Testis (tissue), 3 donors: Measurements from ENCODE around the gene CAMTA1. TPM values are rescaled to one million over a fixed set of nuclear protein-coding genes. Genes with fewer than 3 reads are reported as not detected.

Experiments
- DNase-seq: peaks from one replicate; pipeline ENCODE4 v3.0.0-alpha.2; 2019
- H3K27ac ChIP-seq, 2 donors: fragments of 200-600 bp; sonication (generic); one replicate each; pipeline ENCODE4 v1.5.1; 2019
- H3K27me3 ChIP-seq: fragments of 200-600 bp; sonication (generic); one replicate; pipeline ENCODE4 v1.5.1; 2019
- H3K36me3 ChIP-seq: fragments of 200-600 bp; sonication (generic); one replicate; pipeline ENCODE4 v1.5.1; 2017; ENCODE audit warnings: low read depth; ENCODE audit errors: missing control alignments
- H3K4me1 ChIP-seq: fragments of 200-600 bp; sonication (generic); one replicate; pipeline ENCODE4 v1.5.1; 2019
- H3K4me3 ChIP-seq, 2 donors: fragments of 200-600 bp; sonication (generic); one replicate each; pipeline ENCODE4 v1.5.1; 2017 to 2019
- H3K9me3 ChIP-seq: fragments of 200-600 bp; sonication (generic); one replicate; pipeline ENCODE4 v1.5.1; 2017
- CTCF ChIP-seq, 3 experiments: fragments of 450-650 bp in 2 of 3; fragments of 200-600 bp in 1 of 3; sonication (generic) in 1 of 3; IDR thresholded peaks; one replicate each; pipeline ENCODE4 v1.5.1; 2016 to 2019; ENCODE audit warnings: antibody characterized with exemption in 3 of 3, mild to moderate bottlenecking in 2 of 3, moderate library complexity in 1 of 3
- POLR2A ChIP-seq: fragments of 450-650 bp; IDR thresholded peaks from one replicate; pipeline ENCODE4 v1.6.1; 2017; ENCODE audit warnings: antibody characterized with exemption, mild to moderate bottlenecking, moderate library complexity
- WGBS, 2 donors: methylation state at CpG; one replicate each; pipeline ENCODE4 v1.1.5; 2018; 5-methylcytosine and 5-hydroxymethylcytosine counted together
- intact Hi-C: fragments of 100-400 bp; cut with DNase I; formaldehyde crosslinking; loops from one replicate; pipeline ENCODE4 v1.15.1; 2023; ENCODE audit warnings: low total_unique reads
- polyA plus RNA-seq: library from polyadenylated mRNA; stranded (reverse); fragments of 350-450 nt; fragmentation: Illumina TruSeq; extraction: RNeasy Lipid Tissue Mini Kit (QIAGEN cat#74804); gene quantifications from one replicate; pipeline ENCODE4 v1.2.3, GENCODE V29; 2014; ENCODE audit warnings: low read depth, low replicate concordance; ENCODE audit not compliant: insufficient read depth
- total RNA-seq, 2 donors: library from RNA; depleted of rRNA; stranded (reverse); fragments of >200 nt; gene quantifications; one replicate each; pipeline ENCODE4 v1.2.3, GENCODE V29; 2016

CAMTA1 gene
- total and polyA plus RNA-seq, 3 donors from 2014 or later, result 116 to 158 (median 119) TPM

- intact Hi-C loops, result no loop called here
Observed at GRCh38 chr1:7681401-7681800, 896.1 kb downstream of the CAMTA1 start.

DNA sequence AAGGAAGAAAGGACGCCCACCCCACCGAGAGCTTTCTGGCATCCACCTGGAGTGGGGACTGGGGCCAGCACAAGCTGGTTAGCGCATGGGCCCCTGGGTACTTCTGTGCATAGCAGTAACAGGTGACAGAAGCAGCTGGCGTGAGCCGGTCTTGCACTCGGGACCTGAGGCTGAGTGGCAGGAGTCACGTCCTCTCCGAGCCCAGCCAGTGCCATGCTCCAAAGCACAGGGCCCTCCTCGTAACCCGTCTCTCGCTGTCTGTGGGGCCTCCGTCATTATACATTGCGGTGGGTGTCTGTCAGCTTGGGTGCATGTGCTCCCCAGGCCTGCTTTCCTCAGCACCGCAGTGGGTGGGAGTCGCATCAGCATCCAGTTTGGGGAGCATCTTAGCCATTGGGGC lies 898.3 kb downstream of the CAMTA1 start:
- no peak for DNase-seq
- no peaks in the 10 kb centered on the region for H3K9me3 ChIP-seq
- H3K4me1 ChIP-seq, result peaks cover 8% of the 10 kb centered on the region
- no peaks in the 10 kb centered on the region for H3K36me3 ChIP-seq
- no peak overlapping the region for H3K27ac ChIP-seq
- TF ChIP-seq POLR2A (no peak), CTCF (IDR thresholded peaks at IDR 0.05) (no peak)
- 95 to 98% methylated on average over 8 to 15 of the region's 15 CpGs for WGBS, 2 donors
- intact Hi-C loops, result no loop called here
- no peak overlapping the region for H3K4me3 ChIP-seq
- H3K27me3 ChIP-seq, result no peaks in the 10 kb centered on the region

More at GRCh38 chr1:7681401-7681800, 896.1 kb downstream of the CAMTA1 start:
- no peaks in the 10 kb centered on the region for H3K9me3 ChIP-seq
- H3K36me3 ChIP-seq, result no peaks in the 10 kb centered on the region
- no peaks in the 10 kb centered on the region for H3K27me3 ChIP-seq
- peaks cover 8% of the 10 kb centered on the region for H3K4me1 ChIP-seq
- DNase-seq, result no peak
- H3K27ac ChIP-seq, result no peak overlapping the region
- WGBS, 2 donors, result 69 to 81% methylated on average over 5 to 6 of the region's 6 CpGs
- no peak overlapping the region for H3K4me3 ChIP-seq
- TF ChIP-seq CTCF (IDR thresholded peaks at IDR 0.05), result no peak
- TF ChIP-seq POLR2A, result no peak

DNA sequence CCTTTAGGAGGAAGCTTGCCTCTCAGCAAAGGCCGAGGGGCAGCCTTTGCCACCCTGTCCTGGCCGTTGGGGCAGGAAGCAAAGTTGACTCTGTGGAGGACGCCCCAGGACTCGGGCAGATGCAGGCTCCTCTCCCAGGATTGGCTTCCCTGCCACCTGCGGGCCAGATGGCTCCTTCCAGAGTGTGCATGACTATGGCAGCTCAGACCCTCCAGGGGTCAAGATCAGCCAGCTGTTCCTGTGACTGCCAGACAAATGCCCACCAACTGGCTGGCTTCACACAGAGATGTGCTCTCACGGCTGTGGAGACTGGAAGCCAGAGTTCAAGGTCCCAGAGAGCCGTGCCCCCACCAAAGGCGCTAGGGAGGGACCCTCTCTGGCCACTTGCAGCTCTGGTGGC lies 898.9 kb downstream of the CAMTA1 start:
- Histone ChIP-seq H3K4me3 (no peak overlapping the region), H3K36me3 (no peaks in the 10 kb centered on the region), H3K4me1 (peaks cover 8% of the 10 kb centered on the region), H3K27ac (no peak overlapping the region), H3K27me3 (no peaks in the 10 kb centered on the region), H3K9me3 (no peaks in the 10 kb centered on the region)
- WGBS, 2 donors, result 84 to 91% methylated on average over 3 to 8 of the region's 8 CpGs
- intact Hi-C loops, result no loop called here
- DNase-seq, result no peak
- TF ChIP-seq CTCF (IDR thresholded peaks at IDR 0.05) (no peak), POLR2A (no peak)

DNA sequence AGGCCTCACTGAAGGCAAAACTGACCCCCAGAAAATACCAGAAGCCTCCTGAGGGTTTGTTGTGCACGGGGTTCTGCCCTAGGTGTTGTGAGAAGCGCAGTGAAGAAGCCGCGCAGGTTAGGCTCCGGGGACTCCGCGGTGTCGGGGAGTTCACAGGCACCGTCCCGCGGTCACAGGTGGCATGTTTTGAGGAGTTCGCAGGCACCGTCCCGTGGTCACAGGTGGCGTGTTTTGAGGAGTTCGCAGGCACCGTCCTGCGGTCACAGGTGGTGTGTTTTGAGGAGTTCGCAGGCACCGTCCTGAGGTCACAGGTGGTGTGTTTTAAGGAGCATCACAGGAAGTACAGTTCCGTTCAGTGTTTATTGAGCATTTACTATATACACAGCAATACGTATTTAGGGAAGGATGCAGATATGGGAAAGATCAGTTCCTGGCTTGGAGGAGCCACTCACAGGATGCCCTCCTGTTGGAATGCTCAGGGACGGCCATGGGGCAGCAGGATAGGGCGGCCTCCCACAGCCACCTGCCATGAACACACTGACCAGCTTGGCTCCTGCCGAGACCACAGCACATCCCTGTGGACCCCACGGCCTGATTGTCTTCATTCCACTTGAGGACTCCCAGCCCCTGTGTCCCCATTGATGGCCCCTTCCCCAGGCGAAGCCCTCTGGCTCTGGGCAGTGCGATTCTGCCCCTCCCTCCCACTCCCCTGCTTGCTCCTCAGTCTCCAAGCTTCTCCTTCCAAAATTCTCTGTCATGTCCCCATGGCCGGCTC lies 899.8 kb downstream of the CAMTA1 start:
- Histone ChIP-seq H3K27me3 (no peaks in the 10 kb centered on the region), H3K4me1 (peaks cover 3% of the 10 kb centered on the region), H3K36me3 (no peaks in the 10 kb centered on the region), H3K4me3 (no peak overlapping the region), H3K9me3 (no peaks in the 10 kb centered on the region), H3K27ac (no peak overlapping the region)
- DNase-seq, result no peak
- intact Hi-C loops, result no loop called here
- no peak for TF ChIP-seq CTCF (IDR thresholded peaks at IDR 0.05)
- TF ChIP-seq POLR2A, result no peak
- 89 to 94% methylated on average over 14 to 29 of the region's 29 CpGs for WGBS, 2 donors
